SKM-1 (cell line): ENCODE measurements around the gene RIN1.

Experiments used
- DNase-seq: peaks from one replicate; lab custom pipeline; 2025; ENCODE audit not compliant: unreplicated experiment; lab: John Stamatoyannopoulos, UW

Gene RIN1

GRCh38 chr11:66284526-66285078, 51.6 kb downstream of the RIN1 start:
- DNase-seq = no peak

GRCh38 chr11:66283461-66284105, 52.7 kb downstream of the RIN1 start:
- no peak for DNase-seq

GRCh38 chr11:66282468-66283455, 53.5 kb downstream of the RIN1 start:
- peak; percentile 92 for DNase-seq
